IMR-90 (cell line): Measurements from ENCODE around the gene SLC38A9. TPM values are rescaled to one million over a fixed set of nuclear protein-coding genes. Genes with fewer than 3 reads are reported as not detected.
A peak's percentile ranks its signal among the peaks of the same experiment; 100 is the strongest.

Source experiments
- ATAC-seq: fragments of 200-7000 bp; cut with Tn5 transposase; 2 replicates; pipeline ENCODE4 v1.9.1; 2020; ENCODE audit warnings: low read depth, mild to moderate bottlenecking, moderate library complexity
- BruUV-seq: library from RNA; stranded (reverse); fragments of 400-500 nt; replicated peaks from 2 replicates; lab custom pipeline; 2021; lab: Mats Ljungman, UMichigan
- CTCF ChIA-PET: fragments of 300-600 bp; formaldehyde crosslinking; extraction: SDS; loops from one replicate; lab custom pipeline; 2021; ENCODE audit warnings: antibody characterized with exemption; lab: Yijun Ruan, JAX
- POLR2A ChIA-PET: fragments of 300-600 bp; sonication (Branson Sonifier 250); formaldehyde crosslinking; loops from one replicate; lab custom pipeline; 2022; ENCODE audit warnings: antibody characterized with exemption; ENCODE audit not compliant: unreplicated experiment; lab: Charles Lee
- DNase-seq: peaks from one replicate; pipeline ENCODE4 v3.0.0; 2013
- H2AFZ ChIP-seq: replicated peaks from 2 replicates; pipeline ENCODE3; 2013; ENCODE audit warnings: low read length, mild to moderate bottlenecking; ENCODE audit not compliant: poor library complexity
- H2AK5ac ChIP-seq: 2 replicates; pipeline ENCODE4 v1.6.1; 2013; ENCODE audit warnings: low read depth, low read length, inconsistent platforms
- H2AK9ac ChIP-seq: replicated peaks from 2 replicates; pipeline ENCODE3; 2013; ENCODE audit warnings: mild to moderate bottlenecking, low read depth, low read length, moderate library complexity; ENCODE audit not compliant: poor library complexity
- H2BK120ac ChIP-seq: 2 replicates; pipeline ENCODE4 v1.6.1; 2013; ENCODE audit warnings: low read depth, low read length, inconsistent platforms
- H2BK15ac ChIP-seq: 3 replicates; pipeline ENCODE4 v1.6.1; 2013; ENCODE audit warnings: low read depth, low read length, inconsistent platforms
- H2BK20ac ChIP-seq: 2 replicates; pipeline ENCODE4 v1.6.1; 2013; ENCODE audit warnings: low read depth, mild to moderate bottlenecking, inconsistent platforms, low read length, moderate library complexity
- H2BK5ac ChIP-seq: 2 replicates; pipeline ENCODE4 v1.6.1; 2013; ENCODE audit warnings: mild to moderate bottlenecking, low read depth, low read length, inconsistent platforms; ENCODE audit not compliant: poor library complexity, severe bottlenecking
- H3K14ac ChIP-seq: replicated peaks from 2 replicates; pipeline ENCODE4 v1.6.1; 2013; ENCODE audit warnings: low read depth, low read length, inconsistent platforms
- H3K18ac ChIP-seq: 2 replicates; pipeline ENCODE4 v1.6.1; 2013; ENCODE audit warnings: low read depth, low read length, control low read depth
- H3K23ac ChIP-seq: 2 replicates; pipeline ENCODE4 v1.6.1; 2013; ENCODE audit warnings: low read depth, low read length, inconsistent platforms
- H3K27ac ChIP-seq: 2 replicates; pipeline ENCODE4 v1.5.1; 2013; ENCODE audit warnings: mild to moderate bottlenecking, control low read depth, low read length; ENCODE audit not compliant: insufficient read depth
- H3K27me3 ChIP-seq: 2 replicates; pipeline ENCODE4 v1.6.1; 2013; ENCODE audit warnings: low read length; ENCODE audit not compliant: control insufficient read depth, insufficient read depth
- H3K36me3 ChIP-seq: 2 replicates; pipeline ENCODE4 v1.6.1; 2013; ENCODE audit warnings: low read length, mixed read lengths; ENCODE audit not compliant: control insufficient read depth, insufficient read depth
- H3K4ac ChIP-seq: 2 replicates; pipeline ENCODE4 v1.6.1; 2013; ENCODE audit warnings: low read depth, low read length, inconsistent platforms
- H3K4me1 ChIP-seq: 2 replicates; pipeline ENCODE4 v1.6.1; 2013; ENCODE audit warnings: low read length, mixed read lengths; ENCODE audit not compliant: control insufficient read depth, insufficient read depth
- H3K4me2 ChIP-seq: 2 replicates; pipeline ENCODE4 v1.6.1; 2013; ENCODE audit warnings: low read depth, mild to moderate bottlenecking, control low read depth, low read length, moderate library complexity
- H3K4me3 ChIP-seq: 2 replicates; pipeline ENCODE4 v1.5.1; 2013; ENCODE audit warnings: low read depth, mild to moderate bottlenecking, control low read depth, low read length, moderate library complexity; ENCODE audit not compliant: insufficient read depth
- H3K56ac ChIP-seq: 2 replicates; pipeline ENCODE4 v1.6.1; 2013; ENCODE audit warnings: low read length, inconsistent platforms; ENCODE audit not compliant: insufficient read depth; ENCODE audit errors: extremely low read depth
- H3K79me1 ChIP-seq, 2 experiments: 2 replicates each; pipeline ENCODE4 v1.6.1; 2013; ENCODE audit warnings: low read length in 2 of 2, inconsistent platforms in 1 of 2, low read depth in 1 of 2
- H3K9ac ChIP-seq: 2 replicates; pipeline ENCODE4 v1.6.1; 2013; ENCODE audit warnings: low read depth, low read length, control low read depth
- H3K9me1 ChIP-seq: 2 replicates; pipeline ENCODE4 v1.6.1; 2013; ENCODE audit warnings: low read length, inconsistent platforms; ENCODE audit not compliant: insufficient read depth
- H3K9me3 ChIP-seq: 2 replicates; pipeline ENCODE4 v1.6.1; 2013; ENCODE audit warnings: low read length; ENCODE audit not compliant: control insufficient read depth, insufficient read depth
- H4K20me1 ChIP-seq: 2 replicates; pipeline ENCODE4 v1.6.1; 2013; ENCODE audit warnings: low read length, inconsistent platforms; ENCODE audit not compliant: insufficient read depth
- H4K5ac ChIP-seq: 2 replicates; pipeline ENCODE4 v1.6.1; 2013; ENCODE audit warnings: mild to moderate bottlenecking, low read depth, low read length, control low read depth
- H4K8ac ChIP-seq, 2 experiments: 2 replicates each; pipeline ENCODE4 v1.6.1; 2013; ENCODE audit warnings: low read depth in 2 of 2, low read length in 2 of 2, control low read depth in 1 of 2, inconsistent platforms in 1 of 2
- H4K91ac ChIP-seq: 2 replicates; pipeline ENCODE4 v1.6.1; 2013; ENCODE audit warnings: low read depth, low read length, inconsistent platforms; ENCODE audit not compliant: insufficient read depth
- BHLHE40 ChIP-seq: fragments of 150-350 bp; IDR thresholded peaks from 2 replicates; pipeline ENCODE4 v1.6.1; 2016; ENCODE audit warnings: mild to moderate bottlenecking, low read depth, low read length
- CEBPB ChIP-seq: IDR thresholded peaks from 2 replicates; pipeline ENCODE4 v1.6.1; 2012; ENCODE audit warnings: low read depth, low read length, improper control_type of control experiment
- CHD1 ChIP-seq: IDR thresholded peaks from 2 replicates; pipeline ENCODE4 v1.6.1; 2012; ENCODE audit warnings: low read depth, low read length, improper control_type of control experiment
- CTCF ChIP-seq: conservative IDR thresholded peaks from 2 replicates; pipeline ENCODE4 v1.5.1; 2012; ENCODE audit warnings: mild to moderate bottlenecking, low read depth, low read length, improper control_type of control experiment
- ELK1 ChIP-seq: fragments of 150-350 bp; IDR thresholded peaks from 2 replicates; pipeline ENCODE4 v1.6.1; 2016; ENCODE audit warnings: low read depth, mild to moderate bottlenecking, low read length, moderate library complexity, borderline replicate concordance
- MAFK ChIP-seq: IDR thresholded peaks from 2 replicates; pipeline ENCODE4 v1.6.1; 2012; ENCODE audit warnings: low read depth, low read length, improper control_type of control experiment
- MAZ ChIP-seq: IDR thresholded peaks from 2 replicates; pipeline ENCODE4 v1.6.1; 2012; ENCODE audit warnings: low read depth, mild to moderate bottlenecking, low read length, improper control_type of control experiment, moderate library complexity, borderline replicate concordance
- NFE2L2 ChIP-seq: fragments of 150-350 bp; IDR thresholded peaks from 2 replicates; pipeline ENCODE4 v1.6.1; 2016; ENCODE audit warnings: low read depth, mild to moderate bottlenecking, low read length
- POLR2A ChIP-seq: IDR thresholded peaks from 2 replicates; pipeline ENCODE4 v1.6.1; 2012; ENCODE audit warnings: mild to moderate bottlenecking, low read depth, low read length
- RAD21 ChIP-seq: IDR thresholded peaks from 2 replicates; pipeline ENCODE4 v1.6.1; 2012; ENCODE audit warnings: low read length, improper control_type of control experiment
- RCOR1 ChIP-seq: IDR thresholded peaks from 2 replicates; pipeline ENCODE4 v1.6.1; 2012; ENCODE audit warnings: mild to moderate bottlenecking, low read length, improper control_type of control experiment; ENCODE audit not compliant: insufficient replicate concordance
- RFX5 ChIP-seq: IDR thresholded peaks from 2 replicates; pipeline ENCODE4 v1.8.0; 2012; ENCODE audit warnings: low read depth, mild to moderate bottlenecking, low read length, moderate library complexity
- SMC3 ChIP-seq: fragments of 150-350 bp; IDR thresholded peaks from 2 replicates; pipeline ENCODE4 v1.6.1; 2016; ENCODE audit warnings: low read depth, mild to moderate bottlenecking, antibody characterized with exemption, low read length, moderate library complexity
- WGBS, 2 experiments: methylation state at CpG; one replicate each; pipeline versions ENCODE4 v1.1.5 to v1.1.7; 2013; ENCODE audit warnings: missing lambda C conversion rate in 2 of 2; ENCODE audit not compliant: insufficient read length in 1 of 2; ENCODE audit errors: extremely low coverage in 2 of 2; 5-methylcytosine and 5-hydroxymethylcytosine counted together
- dilution Hi-C: fragments of 300-500 bp; cut with HindIII; formaldehyde crosslinking; loops from one replicate; pipeline ENCODE4 v1.14.3; 2018; ENCODE audit warnings: low sequenced_read_pairs; ENCODE audit not compliant: unreplicated experiment
- in situ Hi-C: fragments of 300-500 bp; cut with MboI; formaldehyde crosslinking; loops from 3 replicates; pipeline ENCODE4 v1.14.3; 2019; ENCODE audit warnings: low sequenced_read_pairs, inconsistent platforms, mixed read lengths
- intact Hi-C: fragments of 100-400 bp; cut with micrococcal nuclease; formaldehyde crosslinking; loops from 2 replicates; pipeline ENCODE4 v1.10.0; 2022
- polyA plus RNA-seq, 3 experiments: library from polyadenylated mRNA; depleted of rRNA; stranded (reverse); fragments of >200 nt; gene quantifications; 2 replicates each; pipeline ENCODE4 v1.2.3, GENCODE V29; 2012; ENCODE audit warnings: low replicate concordance in 1 of 3
- total RNA-seq: library from RNA; depleted of rRNA; stranded (reverse); fragments of >200 nt; gene quantifications from 2 replicates; pipeline ENCODE4 v1.2.3, GENCODE V29; 2012

The SLC38A9 gene
- total and polyA plus RNA-seq, 2 of the 4 experiments (the other 2 are of a cell fraction) = 10.5 to 24.2 TPM

DNA sequence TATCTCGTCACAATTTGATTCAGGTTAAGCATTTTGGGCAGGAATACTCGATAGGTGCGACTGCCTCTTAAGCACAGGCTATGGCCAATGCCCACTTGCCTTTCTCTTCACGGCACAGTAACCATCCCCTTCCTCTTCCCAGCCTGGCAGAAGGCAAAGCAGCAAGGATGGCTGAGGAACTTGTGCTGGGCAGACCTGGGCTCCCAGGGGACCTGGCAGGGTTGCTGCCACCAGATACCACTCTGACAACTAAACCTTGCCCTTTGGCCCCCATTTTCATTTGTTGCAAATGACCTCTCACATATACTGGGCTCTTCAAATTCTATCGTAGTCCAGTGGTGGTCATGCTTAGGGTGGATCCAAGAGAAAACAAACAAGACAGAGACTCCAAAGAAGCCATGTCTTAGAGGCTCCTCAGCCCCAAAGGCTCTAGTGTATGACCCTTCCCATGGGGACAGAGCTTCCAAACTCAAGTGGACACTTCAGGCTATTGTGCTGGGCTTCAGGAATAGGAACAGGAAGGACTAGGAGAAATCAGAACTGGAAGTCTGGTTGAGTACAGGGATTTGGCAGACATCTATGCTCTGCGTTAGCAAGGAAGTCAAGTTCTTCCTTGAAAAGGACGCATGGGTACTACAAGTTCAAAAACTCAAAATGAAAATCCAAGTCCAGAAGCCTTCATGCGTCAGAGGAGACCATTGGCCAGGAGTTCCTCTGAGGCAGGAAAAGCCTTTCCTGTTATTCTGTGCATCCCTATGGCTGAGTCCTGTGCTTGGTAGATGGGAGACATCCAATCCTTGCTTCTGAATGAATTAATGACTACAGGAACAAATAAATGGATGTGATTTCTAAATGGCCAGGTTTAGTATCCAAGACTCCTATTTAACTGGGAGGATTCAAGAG lies 112.7 kb downstream of the SLC38A9 start:
- WGBS, 2 experiments = 96% methylated on average over 5 of the region's 8 CpGs; no CpG with 5 or more reads in 1 of the 2 experiments
- no peak overlapping the region for H3K4me2 ChIP-seq
- no peak for TF ChIP-seq ELK1
- TF ChIP-seq SMC3 = no peak
- no peak for TF ChIP-seq NFE2L2
- TF ChIP-seq MAFK = no peak
- no peak for TF ChIP-seq CTCF
- no peak for TF ChIP-seq RAD21
- TF ChIP-seq POLR2A = no peak
- no peak for TF ChIP-seq CEBPB
- TF ChIP-seq RFX5 = no peak
- TF ChIP-seq MAZ = no peak
- no peak for TF ChIP-seq RCOR1
- no peak for TF ChIP-seq BHLHE40
- TF ChIP-seq CHD1 = no peak

More for the DNA sequence above, 112.7 kb downstream of the SLC38A9 start:
- Histone ChIP-seq H3K27ac (no peak overlapping the region), H2AK9ac (no peak overlapping the region), H2BK5ac (no peak overlapping the region), H4K5ac (peak overlapping the region; percentile 24; the same call in 1 of the 2 replicates), H2BK20ac (peak overlapping the region; percentile 78), H3K18ac (peak overlapping the region; percentile 41), H4K8ac (peak overlapping the region; percentile 58 to 96; a peak in 2 of 4 replicates), H4K20me1 (no peaks in the 10 kb centered on the region), H4K91ac (peak overlapping the region; percentile 63; the same call in 1 of the 2 replicates), H2AK5ac (peak overlapping the region; percentile 60), H3K79me1 (peaks cover 0 to 3% of the 10 kb centered on the region in 2 experiments; a peak in 2 of 4 replicates), H3K9me3 (no peaks in the 10 kb centered on the region), H2AFZ (no peak overlapping the region), H3K27me3 (no peaks in the 10 kb centered on the region), H3K36me3 (no peaks in the 10 kb centered on the region), H3K4me3 (no peak overlapping the region), H3K9ac (no peak overlapping the region), H3K23ac (peak overlapping the region; percentile 68), H2BK120ac (peak overlapping the region; percentile 84), H3K4ac (peak overlapping the region; percentile 76), H3K56ac (no peak overlapping the region), H2BK15ac (peak overlapping the region; percentile 87; the same call in 2 of the 3 replicates), H3K14ac (peak overlapping the region; percentile 54; the same call in 1 of the 2 replicates), H3K4me1 (peaks cover 23% of the 10 kb centered on the region), H3K9me1 (peaks cover 16% of the 10 kb centered on the region)
- BruUV-seq = no TSS peak
- dilution Hi-C loops (no loop called here), in situ Hi-C loops (no loop called here), intact Hi-C loops (loop anchor here (5.0 kb wide), 1 partner anchor 78 kb away; no protein-coding TSS in a partner anchor)
- DNase-seq (no peak), ATAC-seq (no peak)
- ChIA-PET CTCF (no interaction called here), POLR2A (interaction anchor here (0.6 to 0.8 kb wide), 2 partner anchors 14 to 1215 kb away, joined by 3 read pairs; no protein-coding TSS in a partner anchor)
